H9 (cell line): ENCODE data around the gene DNAJC2. TPM values are rescaled to one million over a fixed set of nuclear protein-coding genes. Genes with fewer than 3 reads are reported as not detected.

Experiments used
- DNase-seq: peaks from one replicate; pipeline ENCODE4 v3.0.0-alpha.2; 2017
- H2AFZ ChIP-seq: one replicate; pipeline ENCODE4 v1.6.1; 2013; ENCODE audit warnings: mild to moderate bottlenecking, low read length, control low read depth, moderate library complexity
- H2AK5ac ChIP-seq: 2 replicates; pipeline ENCODE4 v1.6.1; 2013; ENCODE audit warnings: low read length, control low read depth, mixed read lengths; ENCODE audit not compliant: insufficient read length
- H2BK120ac ChIP-seq: one replicate; pipeline ENCODE4 v1.6.1; 2013; ENCODE audit warnings: low read depth, mild to moderate bottlenecking, low read length, control low read depth, inconsistent platforms; ENCODE audit not compliant: poor library complexity, severe bottlenecking
- H2BK12ac ChIP-seq: 2 replicates; pipeline ENCODE4 v1.6.1; 2013; ENCODE audit warnings: low read length, control low read depth, mixed read lengths, low read depth; ENCODE audit not compliant: insufficient read length
- H2BK15ac ChIP-seq: 2 replicates; pipeline ENCODE4 v1.6.1; 2013; ENCODE audit warnings: low read depth, low read length, control low read depth
- H2BK20ac ChIP-seq: one replicate; pipeline ENCODE4 v1.6.1; 2013; ENCODE audit warnings: low read depth, mild to moderate bottlenecking, low read length, control low read depth, inconsistent platforms; ENCODE audit not compliant: poor library complexity, severe bottlenecking
- H2BK5ac ChIP-seq: 2 replicates; pipeline ENCODE4 v1.6.1; 2013; ENCODE audit warnings: low read length, control low read depth, mixed read lengths; ENCODE audit not compliant: insufficient read length
- H3K14ac ChIP-seq: 2 replicates; pipeline ENCODE4 v1.6.1; 2013; ENCODE audit warnings: low read length, control low read depth; ENCODE audit not compliant: insufficient read depth
- H3K18ac ChIP-seq: 2 replicates; pipeline ENCODE4 v1.6.1; 2013; ENCODE audit warnings: low read depth, mild to moderate bottlenecking, mixed read lengths, low read length, control low read depth; ENCODE audit not compliant: insufficient read length
- H3K23ac ChIP-seq: 2 replicates; pipeline ENCODE4 v1.6.1; 2013; ENCODE audit warnings: low read length, control low read depth, mixed read lengths, low read depth; ENCODE audit not compliant: insufficient read length
- H3K23me2 ChIP-seq: 2 replicates; pipeline ENCODE4 v1.6.1; 2013; ENCODE audit warnings: low read depth, mild to moderate bottlenecking, mixed read lengths, low read length, control low read depth; ENCODE audit not compliant: insufficient read length, poor library complexity, severe bottlenecking
- H3K27ac ChIP-seq: 2 replicates; pipeline ENCODE4 v1.5.1; 2013; ENCODE audit warnings: low read length, control low read depth, mixed read lengths, low read depth; ENCODE audit not compliant: insufficient read length
- H3K27me3 ChIP-seq: 2 replicates; pipeline ENCODE4 v1.6.1; 2013; ENCODE audit warnings: low read length, control low read depth, inconsistent platforms; ENCODE audit not compliant: insufficient read depth
- H3K4ac ChIP-seq: 2 replicates; pipeline ENCODE4 v1.6.1; 2013; ENCODE audit warnings: low read depth, mild to moderate bottlenecking, control low read depth, inconsistent platforms, low read length, moderate library complexity
- H3K4me1 ChIP-seq: 2 replicates; pipeline ENCODE4 v1.6.1; 2013; ENCODE audit warnings: low read length, control low read depth, inconsistent platforms; ENCODE audit not compliant: insufficient read depth
- H3K4me2 ChIP-seq: 2 replicates; pipeline ENCODE4 v1.6.1; 2013; ENCODE audit warnings: low read length, control low read depth, mixed read lengths; ENCODE audit not compliant: insufficient read length, insufficient read depth
- H3K56ac ChIP-seq: 2 replicates; pipeline ENCODE4 v1.6.1; 2013; ENCODE audit warnings: low read depth, mild to moderate bottlenecking, mixed read lengths, low read length, control low read depth; ENCODE audit not compliant: insufficient read length
- H3K79me1 ChIP-seq: 2 replicates; pipeline ENCODE4 v1.6.1; 2013; ENCODE audit warnings: low read depth, mild to moderate bottlenecking, moderate library complexity, low read length, control low read depth, inconsistent platforms; ENCODE audit not compliant: insufficient read depth, poor library complexity, severe bottlenecking
- H3K79me2 ChIP-seq: 2 replicates; pipeline ENCODE4 v1.6.1; 2013; ENCODE audit warnings: low read length, control low read depth, inconsistent platforms; ENCODE audit not compliant: insufficient read depth
- H3K9ac ChIP-seq: 2 replicates; pipeline ENCODE4 v1.6.1; 2013; ENCODE audit warnings: low read length, control low read depth, mixed read lengths; ENCODE audit not compliant: insufficient read length; ENCODE audit errors: extremely low read depth
- H3K9me3 ChIP-seq: one replicate; pipeline ENCODE4 v1.6.1; 2013; ENCODE audit warnings: low read depth, low read length, inconsistent platforms; ENCODE audit not compliant: control insufficient read depth
- H3T11ph ChIP-seq: one replicate; pipeline ENCODE4 v1.6.1; 2013; ENCODE audit warnings: mild to moderate bottlenecking, low read length, control low read depth, inconsistent platforms
- H4K20me1 ChIP-seq: one replicate; pipeline ENCODE4 v1.6.1; 2013; ENCODE audit not compliant: control insufficient read depth, insufficient read length, insufficient read depth
- H4K5ac ChIP-seq: 2 replicates; pipeline ENCODE4 v1.6.1; 2013; ENCODE audit warnings: low read depth, mild to moderate bottlenecking, mixed read lengths, low read length, control low read depth; ENCODE audit not compliant: insufficient read length
- H4K8ac ChIP-seq: replicated peaks from 2 replicates; pipeline ENCODE4 v1.6.1; 2013; ENCODE audit warnings: low read length, control low read depth, mixed read lengths, low read depth; ENCODE audit not compliant: insufficient read length
- H4K91ac ChIP-seq: 2 replicates; pipeline ENCODE4 v1.6.1; 2013; ENCODE audit warnings: low read depth, mild to moderate bottlenecking, moderate library complexity, mixed read lengths, low read length, control low read depth; ENCODE audit not compliant: insufficient read length
- H3K27ac Mint-ChIP-seq, 3 experiments: 2 replicates in 2 of 3; 3 replicates in 1 of 3; pipeline ENCODE4 v1.8.0; 2020 to 2021; ENCODE audit warnings: mixed read lengths in 3 of 3, mild to moderate bottlenecking in 1 of 3, moderate library complexity in 1 of 3
- H3K27me3 Mint-ChIP-seq: 2 replicates; pipeline ENCODE4 v1.8.0; 2021; ENCODE audit warnings: low read depth, mild to moderate bottlenecking, moderate library complexity, mixed read lengths
- H3K36me3 Mint-ChIP-seq, 3 experiments: 2 replicates in 2 of 3; 3 replicates in 1 of 3; pipeline ENCODE4 v1.8.0; 2020 to 2021; ENCODE audit warnings: low read depth in 3 of 3, mixed read lengths in 3 of 3; ENCODE audit not compliant: insufficient read depth in 1 of 3
- H3K4me1 Mint-ChIP-seq, 2 experiments: 2 replicates each; pipeline ENCODE4 v1.8.0; 2020; ENCODE audit warnings: mixed read lengths in 2 of 2
- H3K4me3 Mint-ChIP-seq, 2 experiments: 2 replicates in 1 of 2; 3 replicates in 1 of 2; pipeline ENCODE4 v1.8.0; 2020 to 2021; ENCODE audit warnings: mild to moderate bottlenecking in 2 of 2, mixed read lengths in 2 of 2, moderate library complexity in 1 of 2
- H3K9me3 Mint-ChIP-seq, 2 experiments: 2 replicates in 1 of 2; 3 replicates in 1 of 2; pipeline ENCODE4 v1.8.0; 2020; ENCODE audit warnings: mild to moderate bottlenecking in 2 of 2, mixed read lengths in 2 of 2, moderate library complexity in 1 of 2
- CTCF ChIP-seq: fragments of 200-600 bp; sonication (generic); conservative IDR thresholded peaks from 3 replicates; pipeline ENCODE4 v1.8.0; 2021; ENCODE audit warnings: antibody characterized with exemption, mild to moderate bottlenecking
- WGBS: extraction: QIAGEN DNeasy Blood & Tissue Kit; methylation state at CpG from one replicate; pipeline ENCODE4 v1.1.7; 2013; ENCODE audit warnings: missing lambda C conversion rate, low lambda C conversion rate, mixed read lengths; ENCODE audit not compliant: insufficient read length; ENCODE audit errors: extremely low coverage; 5-methylcytosine and 5-hydroxymethylcytosine counted together
- total RNA-seq: library from RNA; stranded (reverse); gene quantifications from 2 replicates; pipeline ENCODE4 v1.2.1, GENCODE V29; 2021

DNAJC2 gene
- total RNA-seq, 1 experiment from 2014 or later: 57.9 TPM

- TF ChIP-seq CTCF: no peak
Observed at GRCh38 chr7:103325744-103326143, 18.8 kb downstream of the DNAJC2 start.

More at GRCh38 chr7:103325744-103326143, 18.8 kb downstream of the DNAJC2 start:
- H3K9me3 ChIP-seq: no peaks in the 10 kb centered on the region
- H3K23me2 ChIP-seq: no peaks in the 10 kb centered on the region
- no peaks in the 10 kb centered on the region for H4K20me1 ChIP-seq
- H4K5ac ChIP-seq: no peak overlapping the region
- no CpG with 5 or more reads among the region's 8 CpGs for WGBS
- no peak overlapping the region for H3K4me2 ChIP-seq
- no peak overlapping the region for H3K56ac ChIP-seq
- H3K4me3 Mint-ChIP-seq: no peak overlapping the region
- H3K27ac ChIP-seq: no peak overlapping the region
- H3K9ac ChIP-seq: no peak overlapping the region
- no peak overlapping the region for H2BK12ac ChIP-seq
- H3T11ph ChIP-seq: no peak overlapping the region
- H3K27me3 ChIP-seq: no peaks in the 10 kb centered on the region
- peaks cover 6 to 28% of the 10 kb centered on the region in 2 experiments for H3K4me1 Mint-ChIP-seq
- H2BK5ac ChIP-seq: no peak overlapping the region
- H2AK5ac ChIP-seq: no peak overlapping the region
- peak overlapping the region in 1 of 3 experiments; percentile 98; a peak in 2 of 7 replicates for H3K27ac Mint-ChIP-seq
- H2BK20ac ChIP-seq: no peak overlapping the region
- H3K4me1 ChIP-seq: no peaks in the 10 kb centered on the region
- no peaks in the 10 kb centered on the region for H3K79me1 ChIP-seq
- no peaks in the 10 kb centered on the region for H3K79me2 ChIP-seq
- H3K36me3 Mint-ChIP-seq: peaks cover 19 to 57% (median 54%) of the 10 kb centered on the region in 3 experiments; a peak in 6 of 7 replicates
- no peaks in the 10 kb centered on the region for H3K27me3 Mint-ChIP-seq
- no peak overlapping the region for H3K23ac ChIP-seq
- H3K9me3 Mint-ChIP-seq: no peaks in the 10 kb centered on the region
- no peak overlapping the region for H2AFZ ChIP-seq
- H3K4ac ChIP-seq: no peak overlapping the region
- no peak for DNase-seq
- no peak overlapping the region for H4K8ac ChIP-seq
- no peak overlapping the region for H2BK15ac ChIP-seq
- no peak overlapping the region for H3K18ac ChIP-seq
- H2BK120ac ChIP-seq: no peak overlapping the region
- no peak overlapping the region for H4K91ac ChIP-seq
- H3K14ac ChIP-seq: no peak overlapping the region
